Mucosa of rectum (tissue), 2 donors: ENCODE data around the gene MACROD2.

Experiments
- H3K27ac ChIP-seq, 2 donors: one replicate each; pipeline ENCODE4 v1.7.0; 2013; ENCODE audit warnings: inconsistent platforms in 2 of 2, low read depth in 2 of 2, low read length in 2 of 2
- H3K27me3 ChIP-seq, 2 donors: one replicate each; pipeline ENCODE4 v1.7.0; 2013; ENCODE audit warnings: low read length in 2 of 2; ENCODE audit not compliant: control insufficient read depth in 2 of 2, insufficient read depth in 2 of 2
- H3K36me3 ChIP-seq, 2 donors: one replicate each; pipeline ENCODE4 v1.7.0; 2013; ENCODE audit warnings: low read length in 2 of 2; ENCODE audit not compliant: control insufficient read depth in 2 of 2, insufficient read depth in 2 of 2
- H3K4me1 ChIP-seq, 2 donors: one replicate each; pipeline ENCODE4 v1.7.0; 2013; ENCODE audit warnings: low read length in 2 of 2, mild to moderate bottlenecking in 1 of 2; ENCODE audit not compliant: control insufficient read depth in 2 of 2, insufficient read depth in 2 of 2
- H3K4me3 ChIP-seq, 2 donors: one replicate each; pipeline ENCODE4 v1.7.0; 2013; ENCODE audit warnings: low read length in 2 of 2
- H3K9ac ChIP-seq, 2 donors: one replicate each; pipeline ENCODE4 v1.7.0; 2013; ENCODE audit warnings: low read length in 2 of 2, low read depth in 1 of 2, mild to moderate bottlenecking in 1 of 2
- H3K9me3 ChIP-seq, 2 donors: one replicate each; pipeline ENCODE4 v1.7.0; 2013; ENCODE audit warnings: low read length in 2 of 2; ENCODE audit not compliant: control insufficient read depth in 2 of 2
- donor health status: healthy.
- donor health status: Normal muscosa, but diverticular disease.

MACROD2 gene

GRCh38 chr20:15395457-15395856 is 1400.1 kb downstream of the MACROD2 start:
- Histone ChIP-seq H3K9ac (no peak overlapping the region), H3K9me3 (no peaks in the 10 kb centered on the region), H3K4me1 (no peaks in the 10 kb centered on the region), H3K4me3 (no peak overlapping the region), H3K27me3 (no peaks in the 10 kb centered on the region), H3K27ac (no peak overlapping the region), H3K36me3 (no peaks in the 10 kb centered on the region)

- no peak overlapping the region for H3K4me3 ChIP-seq
- no peaks in the 10 kb centered on the region for H3K27me3 ChIP-seq
- no peak overlapping the region for H3K27ac ChIP-seq
- H3K36me3 ChIP-seq: no peaks in the 10 kb centered on the region
- H3K9ac ChIP-seq: no peak overlapping the region
- no peaks in the 10 kb centered on the region for H3K4me1 ChIP-seq
- no peaks in the 10 kb centered on the region for H3K9me3 ChIP-seq
These were observed 1400.7 kb downstream of the MACROD2 start for GRCh38 chr20:15396026-15396425.

DNA sequence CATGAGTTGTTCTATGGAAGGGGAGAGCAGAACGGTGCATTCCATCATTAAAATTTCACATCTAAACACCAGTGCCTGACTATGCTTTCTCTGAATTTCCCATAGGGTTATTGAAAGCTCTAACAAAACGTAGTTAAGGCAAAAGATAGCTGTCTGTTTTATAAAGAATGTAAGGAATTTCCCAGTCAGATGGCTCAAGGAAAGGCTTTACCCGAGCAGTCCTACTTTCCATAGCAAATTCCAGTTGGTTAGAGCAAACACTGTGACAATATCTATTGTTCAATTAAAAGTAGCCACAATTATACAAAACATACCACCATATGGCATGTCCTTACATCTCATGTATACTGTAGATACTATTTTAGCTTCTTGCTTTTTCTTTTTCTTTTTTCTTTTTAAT is 1401.6 kb downstream of the MACROD2 start:
- no peaks in the 10 kb centered on the region for H3K36me3 ChIP-seq
- H3K27ac ChIP-seq: no peak overlapping the region
- H3K4me3 ChIP-seq: no peak overlapping the region

GRCh38 chr20:15399781-15400180 is 1404.5 kb downstream of the MACROD2 start:
- H3K27ac ChIP-seq: no peak overlapping the region
- H3K9ac ChIP-seq: no peak overlapping the region
- no peak overlapping the region for H3K4me3 ChIP-seq

More for the DNA sequence above, 1401.6 kb downstream of the MACROD2 start:
- no peaks in the 10 kb centered on the region for H3K27me3 ChIP-seq
- no peaks in the 10 kb centered on the region for H3K9me3 ChIP-seq
- H3K9ac ChIP-seq: no peak overlapping the region
- H3K4me1 ChIP-seq: no peaks in the 10 kb centered on the region

DNA sequence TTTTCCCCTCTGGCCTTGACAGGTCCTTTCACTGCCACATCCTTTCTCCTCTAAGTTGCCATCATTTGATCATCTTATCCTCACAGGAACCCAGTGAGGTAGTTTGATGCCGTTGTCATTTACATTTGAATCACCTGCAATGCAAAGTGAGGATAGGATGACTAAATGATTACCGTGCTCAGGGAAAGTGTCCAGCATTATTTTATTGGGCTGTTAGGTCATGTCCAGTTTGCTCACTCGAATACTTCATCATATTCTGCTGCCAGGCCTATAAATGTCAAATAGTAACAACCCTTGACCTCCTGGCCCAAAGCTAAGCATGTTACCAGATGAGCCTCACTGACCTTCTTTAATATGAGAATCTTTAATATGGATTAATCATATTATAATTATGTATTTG is 1410.8 kb downstream of the MACROD2 start:
- H3K27ac ChIP-seq: no peak overlapping the region
- no peaks in the 10 kb centered on the region for H3K9me3 ChIP-seq
- H3K36me3 ChIP-seq: no peaks in the 10 kb centered on the region
- H3K27me3 ChIP-seq: no peaks in the 10 kb centered on the region
- no peak overlapping the region for H3K9ac ChIP-seq
- H3K4me1 ChIP-seq: no peaks in the 10 kb centered on the region
- no peak overlapping the region for H3K4me3 ChIP-seq

More at GRCh38 chr20:15399781-15400180, 1404.5 kb downstream of the MACROD2 start:
- Histone ChIP-seq H3K27me3 (no peaks in the 10 kb centered on the region), H3K36me3 (no peaks in the 10 kb centered on the region), H3K4me1 (no peaks in the 10 kb centered on the region), H3K9me3 (no peaks in the 10 kb centered on the region)

DNA sequence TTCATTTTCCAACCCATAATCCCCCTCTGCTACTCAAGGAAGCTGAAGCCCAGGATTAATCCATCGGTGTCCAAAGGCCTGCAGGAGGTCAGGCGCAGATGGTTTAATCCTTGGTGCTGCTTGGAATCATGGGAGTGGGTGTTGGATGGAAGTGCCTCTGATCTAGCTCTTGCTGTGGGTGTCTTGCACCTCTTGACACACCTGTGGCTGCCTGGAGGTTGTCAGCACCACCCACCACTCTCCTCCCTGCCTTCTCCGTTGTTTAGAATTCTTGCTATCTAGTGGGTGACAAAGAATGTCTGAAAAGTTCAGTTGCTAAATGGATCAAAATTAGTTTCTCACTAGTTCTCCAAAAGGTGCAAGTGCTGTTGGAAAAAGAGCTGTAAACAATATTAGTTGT is 1416.5 kb downstream of the MACROD2 start:
- H3K4me1 ChIP-seq: no peaks in the 10 kb centered on the region
- no peak overlapping the region for H3K4me3 ChIP-seq
- no peaks in the 10 kb centered on the region for H3K36me3 ChIP-seq
- H3K27ac ChIP-seq: no peak overlapping the region
- H3K9me3 ChIP-seq: no peaks in the 10 kb centered on the region
- H3K9ac ChIP-seq: no peak overlapping the region
- H3K27me3 ChIP-seq: no peaks in the 10 kb centered on the region

DNA sequence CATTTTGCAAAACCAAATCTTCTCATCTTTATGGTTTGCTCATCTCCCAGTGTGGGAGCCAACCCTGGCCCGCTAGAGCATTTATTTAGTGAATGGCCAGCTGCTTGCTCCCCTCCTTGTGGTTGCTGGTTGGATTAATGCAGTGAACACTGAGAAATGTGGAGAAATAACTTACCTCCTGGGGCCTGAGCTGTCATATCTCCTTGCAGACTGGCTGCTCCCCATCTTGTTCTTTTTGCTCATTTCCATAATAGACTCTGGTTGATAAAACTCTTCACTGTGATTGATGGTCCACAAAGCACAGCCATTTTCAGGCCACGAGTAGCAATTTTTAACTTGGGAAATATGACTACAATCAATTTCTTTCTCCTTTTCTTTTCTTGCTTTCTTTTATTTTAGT is 1420.6 kb downstream of the MACROD2 start:
- no peaks in the 10 kb centered on the region for H3K4me1 ChIP-seq
- no peaks in the 10 kb centered on the region for H3K36me3 ChIP-seq
- H3K4me3 ChIP-seq: no peak overlapping the region
- no peaks in the 10 kb centered on the region for H3K9me3 ChIP-seq
- H3K9ac ChIP-seq: no peak overlapping the region
- H3K27ac ChIP-seq: no peak overlapping the region
- H3K27me3 ChIP-seq: no peaks in the 10 kb centered on the region

- H3K27me3 ChIP-seq: no peaks in the 10 kb centered on the region
- H3K4me1 ChIP-seq: no peaks in the 10 kb centered on the region
- no peak overlapping the region for H3K27ac ChIP-seq
- no peaks in the 10 kb centered on the region for H3K36me3 ChIP-seq
- H3K4me3 ChIP-seq: no peak overlapping the region
- H3K9me3 ChIP-seq: no peaks in the 10 kb centered on the region
- no peak overlapping the region for H3K9ac ChIP-seq
These were observed 1424.5 kb downstream of the MACROD2 start for GRCh38 chr20:15419856-15420255.

DNA sequence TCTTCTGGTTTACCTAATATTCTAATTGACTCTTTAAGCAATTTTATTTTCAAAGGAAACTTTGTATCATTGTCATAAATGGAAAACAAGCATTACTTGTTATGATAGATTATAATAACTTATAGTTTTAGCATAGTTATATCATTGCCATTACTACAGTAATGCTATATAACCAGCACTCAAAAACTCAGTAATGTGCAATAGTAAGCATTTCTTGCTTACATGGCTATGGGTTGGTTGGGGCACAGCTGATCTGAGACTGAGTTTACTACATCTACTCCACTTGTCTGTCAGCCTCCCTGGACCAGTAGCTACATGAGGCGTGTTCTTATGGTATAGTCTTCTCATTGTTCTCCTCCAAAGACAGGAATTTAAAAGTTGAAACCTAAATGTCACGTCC is 1427.7 kb downstream of the MACROD2 start:
- no peak overlapping the region for H3K4me3 ChIP-seq
- no peak overlapping the region for H3K9ac ChIP-seq
- no peaks in the 10 kb centered on the region for H3K27me3 ChIP-seq
- no peak overlapping the region for H3K27ac ChIP-seq
- H3K36me3 ChIP-seq: no peaks in the 10 kb centered on the region
- no peaks in the 10 kb centered on the region for H3K4me1 ChIP-seq
- H3K9me3 ChIP-seq: no peaks in the 10 kb centered on the region

GRCh38 chr20:15439551-15439950 is 1444.2 kb downstream of the MACROD2 start:
- Histone ChIP-seq H3K27ac (no peak overlapping the region), H3K9ac (no peak overlapping the region), H3K36me3 (no peaks in the 10 kb centered on the region), H3K27me3 (no peaks in the 10 kb centered on the region), H3K4me3 (no peak overlapping the region), H3K9me3 (no peaks in the 10 kb centered on the region), H3K4me1 (no peaks in the 10 kb centered on the region)
